IMR-90 (cell line): ENCODE results near the gene HIVEP3. TPM values are rescaled to one million over a fixed set of nuclear protein-coding genes. Genes with fewer than 3 reads are reported as not detected.

ENCODE experiments used
- ATAC-seq: fragments of 200-7000 bp; cut with Tn5 transposase; 2 replicates; pipeline ENCODE4 v1.9.1; 2020; ENCODE audit warnings: low read depth, mild to moderate bottlenecking, moderate library complexity
- BruUV-seq: library from RNA; stranded (reverse); fragments of 400-500 nt; replicated peaks from 2 replicates; lab custom pipeline; 2021; lab: Mats Ljungman, UMichigan
- CTCF ChIA-PET: fragments of 300-600 bp; formaldehyde crosslinking; extraction: SDS; loops from one replicate; lab custom pipeline; 2021; ENCODE audit warnings: antibody characterized with exemption; lab: Yijun Ruan, JAX
- POLR2A ChIA-PET: fragments of 300-600 bp; sonication (Branson Sonifier 250); formaldehyde crosslinking; loops from one replicate; lab custom pipeline; 2022; ENCODE audit warnings: antibody characterized with exemption; ENCODE audit not compliant: unreplicated experiment; lab: Charles Lee
- DNase-seq: peaks from one replicate; pipeline ENCODE4 v3.0.0; 2013
- H2AFZ ChIP-seq: replicated peaks from 2 replicates; pipeline ENCODE3; 2013; ENCODE audit warnings: low read length, mild to moderate bottlenecking; ENCODE audit not compliant: poor library complexity
- H2AK5ac ChIP-seq: 2 replicates; pipeline ENCODE4 v1.6.1; 2013; ENCODE audit warnings: low read depth, low read length, inconsistent platforms
- H2AK9ac ChIP-seq: replicated peaks from 2 replicates; pipeline ENCODE3; 2013; ENCODE audit warnings: mild to moderate bottlenecking, low read depth, low read length, moderate library complexity; ENCODE audit not compliant: poor library complexity
- H2BK120ac ChIP-seq: 2 replicates; pipeline ENCODE4 v1.6.1; 2013; ENCODE audit warnings: low read depth, low read length, inconsistent platforms
- H2BK15ac ChIP-seq: 3 replicates; pipeline ENCODE4 v1.6.1; 2013; ENCODE audit warnings: low read depth, low read length, inconsistent platforms
- H2BK20ac ChIP-seq: 2 replicates; pipeline ENCODE4 v1.6.1; 2013; ENCODE audit warnings: low read depth, mild to moderate bottlenecking, inconsistent platforms, low read length, moderate library complexity
- H2BK5ac ChIP-seq: 2 replicates; pipeline ENCODE4 v1.6.1; 2013; ENCODE audit warnings: mild to moderate bottlenecking, low read depth, low read length, inconsistent platforms; ENCODE audit not compliant: poor library complexity, severe bottlenecking
- H3K14ac ChIP-seq: replicated peaks from 2 replicates; pipeline ENCODE4 v1.6.1; 2013; ENCODE audit warnings: low read depth, low read length, inconsistent platforms
- H3K18ac ChIP-seq: 2 replicates; pipeline ENCODE4 v1.6.1; 2013; ENCODE audit warnings: low read depth, low read length, control low read depth
- H3K23ac ChIP-seq: 2 replicates; pipeline ENCODE4 v1.6.1; 2013; ENCODE audit warnings: low read depth, low read length, inconsistent platforms
- H3K27ac ChIP-seq: 2 replicates; pipeline ENCODE4 v1.5.1; 2013; ENCODE audit warnings: mild to moderate bottlenecking, control low read depth, low read length; ENCODE audit not compliant: insufficient read depth
- H3K27me3 ChIP-seq: 2 replicates; pipeline ENCODE4 v1.6.1; 2013; ENCODE audit warnings: low read length; ENCODE audit not compliant: control insufficient read depth, insufficient read depth
- H3K36me3 ChIP-seq: 2 replicates; pipeline ENCODE4 v1.6.1; 2013; ENCODE audit warnings: low read length, mixed read lengths; ENCODE audit not compliant: control insufficient read depth, insufficient read depth
- H3K4ac ChIP-seq: 2 replicates; pipeline ENCODE4 v1.6.1; 2013; ENCODE audit warnings: low read depth, low read length, inconsistent platforms
- H3K4me1 ChIP-seq: 2 replicates; pipeline ENCODE4 v1.6.1; 2013; ENCODE audit warnings: low read length, mixed read lengths; ENCODE audit not compliant: control insufficient read depth, insufficient read depth
- H3K4me2 ChIP-seq: 2 replicates; pipeline ENCODE4 v1.6.1; 2013; ENCODE audit warnings: low read depth, mild to moderate bottlenecking, control low read depth, low read length, moderate library complexity
- H3K4me3 ChIP-seq: 2 replicates; pipeline ENCODE4 v1.5.1; 2013; ENCODE audit warnings: low read depth, mild to moderate bottlenecking, control low read depth, low read length, moderate library complexity; ENCODE audit not compliant: insufficient read depth
- H3K56ac ChIP-seq: 2 replicates; pipeline ENCODE4 v1.6.1; 2013; ENCODE audit warnings: low read length, inconsistent platforms; ENCODE audit not compliant: insufficient read depth; ENCODE audit errors: extremely low read depth
- H3K79me1 ChIP-seq, 2 experiments: 2 replicates each; pipeline ENCODE4 v1.6.1; 2013; ENCODE audit warnings: low read length in 2 of 2, inconsistent platforms in 1 of 2, low read depth in 1 of 2
- H3K9ac ChIP-seq: 2 replicates; pipeline ENCODE4 v1.6.1; 2013; ENCODE audit warnings: low read depth, low read length, control low read depth
- H3K9me1 ChIP-seq: 2 replicates; pipeline ENCODE4 v1.6.1; 2013; ENCODE audit warnings: low read length, inconsistent platforms; ENCODE audit not compliant: insufficient read depth
- H3K9me3 ChIP-seq: 2 replicates; pipeline ENCODE4 v1.6.1; 2013; ENCODE audit warnings: low read length; ENCODE audit not compliant: control insufficient read depth, insufficient read depth
- H4K20me1 ChIP-seq: 2 replicates; pipeline ENCODE4 v1.6.1; 2013; ENCODE audit warnings: low read length, inconsistent platforms; ENCODE audit not compliant: insufficient read depth
- H4K5ac ChIP-seq: 2 replicates; pipeline ENCODE4 v1.6.1; 2013; ENCODE audit warnings: mild to moderate bottlenecking, low read depth, low read length, control low read depth
- H4K8ac ChIP-seq, 2 experiments: 2 replicates each; pipeline ENCODE4 v1.6.1; 2013; ENCODE audit warnings: low read depth in 2 of 2, low read length in 2 of 2, control low read depth in 1 of 2, inconsistent platforms in 1 of 2
- H4K91ac ChIP-seq: 2 replicates; pipeline ENCODE4 v1.6.1; 2013; ENCODE audit warnings: low read depth, low read length, inconsistent platforms; ENCODE audit not compliant: insufficient read depth
- BHLHE40 ChIP-seq: fragments of 150-350 bp; IDR thresholded peaks from 2 replicates; pipeline ENCODE4 v1.6.1; 2016; ENCODE audit warnings: mild to moderate bottlenecking, low read depth, low read length
- CEBPB ChIP-seq: IDR thresholded peaks from 2 replicates; pipeline ENCODE4 v1.6.1; 2012; ENCODE audit warnings: low read depth, low read length, improper control_type of control experiment
- NFE2L2 ChIP-seq: fragments of 150-350 bp; IDR thresholded peaks from 2 replicates; pipeline ENCODE4 v1.6.1; 2016; ENCODE audit warnings: low read depth, mild to moderate bottlenecking, low read length
- WGBS, 2 experiments: methylation state at CpG; one replicate each; pipeline versions ENCODE4 v1.1.5 to v1.1.7; 2013; ENCODE audit warnings: missing lambda C conversion rate in 2 of 2; ENCODE audit not compliant: insufficient read length in 1 of 2; ENCODE audit errors: extremely low coverage in 2 of 2; 5-methylcytosine and 5-hydroxymethylcytosine counted together
- dilution Hi-C: fragments of 300-500 bp; cut with HindIII; formaldehyde crosslinking; loops from one replicate; pipeline ENCODE4 v1.14.3; 2018; ENCODE audit warnings: low sequenced_read_pairs; ENCODE audit not compliant: unreplicated experiment
- in situ Hi-C: fragments of 300-500 bp; cut with MboI; formaldehyde crosslinking; loops from 3 replicates; pipeline ENCODE4 v1.14.3; 2019; ENCODE audit warnings: low sequenced_read_pairs, inconsistent platforms, mixed read lengths
- intact Hi-C: fragments of 100-400 bp; cut with micrococcal nuclease; formaldehyde crosslinking; loops from 2 replicates; pipeline ENCODE4 v1.10.0; 2022
- polyA plus RNA-seq, 3 experiments: library from polyadenylated mRNA; depleted of rRNA; stranded (reverse); fragments of >200 nt; gene quantifications; 2 replicates each; pipeline ENCODE4 v1.2.3, GENCODE V29; 2012; ENCODE audit warnings: low replicate concordance in 1 of 3
- total RNA-seq: library from RNA; depleted of rRNA; stranded (reverse); fragments of >200 nt; gene quantifications from 2 replicates; pipeline ENCODE4 v1.2.3, GENCODE V29; 2012

Gene HIVEP3
- total and polyA plus RNA-seq, 2 of the 4 experiments (the other 2 are of a cell fraction), result 1.4 to 4.0 TPM

- H3K9me3 ChIP-seq, result no peaks in the 10 kb centered on the region
- peak overlapping the region; percentile 85; the same call in 1 of the 2 replicates for H3K4ac ChIP-seq
- peak overlapping the region; percentile 65; the same call in 1 of the 2 replicates for H4K91ac ChIP-seq
- peak overlapping the region; percentile 65; the same call in 1 of the 2 replicates for H2AK5ac ChIP-seq
- peaks cover 43% of the 10 kb centered on the region for H3K9me1 ChIP-seq
- no peak overlapping the region for H4K8ac ChIP-seq
- H3K79me1 ChIP-seq, result no peaks in the 10 kb centered on the region
- H3K4me2 ChIP-seq, result no peak overlapping the region
- no peak for DNase-seq
- no peak overlapping the region for H3K27ac ChIP-seq
- no peak for ATAC-seq
- TF ChIP-seq NFE2L2 (no peak), BHLHE40 (no peak), CEBPB (no peak)
- H3K4me3 ChIP-seq, result no peak overlapping the region
- H4K5ac ChIP-seq, result no peak overlapping the region
- no peak overlapping the region for H3K23ac ChIP-seq
- peak overlapping the region; percentile 9; the same call in 1 of the 2 replicates for H2BK120ac ChIP-seq
- no peak overlapping the region for H3K9ac ChIP-seq
- no peak overlapping the region; the same call in 1 of the 2 replicates for H3K14ac ChIP-seq
- dilution Hi-C loops (no loop called here), in situ Hi-C loops (no loop called here), intact Hi-C loops (no loop called here)
- H3K27me3 ChIP-seq, result no peaks in the 10 kb centered on the region
- H2AK9ac ChIP-seq, result peak overlapping the region; percentile 50
- WGBS, 2 experiments, result no CpG with 5 or more reads among the region's 1 CpG
- H2BK20ac ChIP-seq, result peak overlapping the region; percentile 24; the same call in 1 of the 2 replicates
- H3K18ac ChIP-seq, result no peak overlapping the region
- BruUV-seq, result no TSS peak
- POLR2A ChIA-PET, result no interaction called here
- peaks cover 22% of the 10 kb centered on the region for H3K4me1 ChIP-seq
- peak overlapping the region; percentile 30 for H2AFZ ChIP-seq
- no peaks in the 10 kb centered on the region for H4K20me1 ChIP-seq
- CTCF ChIA-PET, result interaction anchor here (0.7 kb wide), 1 partner anchor 8 kb away, joined by 3 read pairs; no protein-coding TSS in a partner anchor
- no peak overlapping the region for H3K56ac ChIP-seq
- H2BK15ac ChIP-seq, result peak overlapping the region; percentile 69; the same call in 2 of the 3 replicates
- H3K36me3 ChIP-seq, result no peaks in the 10 kb centered on the region
- no peak overlapping the region for H2BK5ac ChIP-seq
Measured at GRCh38 chr1:41679994-41680393, 238.7 kb downstream of the HIVEP3 start.
